AG04450 (cell line): ENCODE results near the gene CEL. TPM values are rescaled to one million over a fixed set of nuclear protein-coding genes. Genes with fewer than 3 reads are reported as not detected.
"Not testable (repeated sequence)": the region's sequence is repeated elsewhere in the genome, so short reads cannot be mapped to it uniquely, and the experiment has no call there.

ENCODE experiments used
- CTCF ChIA-PET: fragments of 300-600, 350-600 bp; formaldehyde crosslinking; extraction: SDS; loops from one replicate; lab custom pipeline; 2022; ENCODE audit warnings: antibody characterized with exemption, inconsistent platforms; lab: Charles Lee
- POLR2A ChIA-PET: fragments of 350-600 bp; formaldehyde crosslinking; extraction: SDS; loops from one replicate; lab custom pipeline; 2021; ENCODE audit warnings: antibody characterized with exemption, inconsistent platforms; lab: Yijun Ruan, JAX
- DNase-seq: peaks from one replicate; pipeline ENCODE4 v3.0.0-alpha.2; 2011; ENCODE audit warnings: low read depth, low spot score
- H3K27ac ChIP-seq: one replicate; pipeline ENCODE4 v1.5.1; 2012; ENCODE audit warnings: low read depth, low read length, control low read depth
- H3K27me3 ChIP-seq: one replicate; pipeline ENCODE4 v1.6.0; 2012; ENCODE audit warnings: low read length; ENCODE audit not compliant: control insufficient read depth, insufficient read depth
- H3K4me3 ChIP-seq: 2 replicates; pipeline ENCODE4 v1.5.1; 2011; ENCODE audit warnings: mild to moderate bottlenecking, low read depth, low read length, control low read depth
- H3K9me3 ChIP-seq: 2 replicates; pipeline ENCODE4 v1.5.1; 2012; ENCODE audit warnings: low read length; ENCODE audit not compliant: control insufficient read depth, insufficient read depth
- polyA minus RNA-seq: library from RNA; depleted of rRNA, polyadenylated mRNA; stranded (reverse); fragments of >200 nt; gene quantifications from 2 replicates; pipeline ENCODE4 v1.2.3, GENCODE V29; 2011; rRNA and poly(A)+ RNA removed
- polyA plus RNA-seq: library from polyadenylated mRNA; depleted of rRNA; stranded (reverse); fragments of >200 nt; gene quantifications from 2 replicates; pipeline ENCODE4 v1.2.3, GENCODE V29; 2011; rRNA removed
- TF ChIP-seq, protein P1 (sequence below): IDR thresholded peaks from 2 replicates; pipeline ENCODE4 v1.5.1; 2011; ENCODE audit warnings: low read depth, low read length, control low read depth, inconsistent platforms

CEL gene
- polyA plus RNA-seq = 0.24 and 0.41 TPM in 2 replicates
- polyA minus RNA-seq = 0.22 and 0.32 TPM in 2 replicates

DNA sequence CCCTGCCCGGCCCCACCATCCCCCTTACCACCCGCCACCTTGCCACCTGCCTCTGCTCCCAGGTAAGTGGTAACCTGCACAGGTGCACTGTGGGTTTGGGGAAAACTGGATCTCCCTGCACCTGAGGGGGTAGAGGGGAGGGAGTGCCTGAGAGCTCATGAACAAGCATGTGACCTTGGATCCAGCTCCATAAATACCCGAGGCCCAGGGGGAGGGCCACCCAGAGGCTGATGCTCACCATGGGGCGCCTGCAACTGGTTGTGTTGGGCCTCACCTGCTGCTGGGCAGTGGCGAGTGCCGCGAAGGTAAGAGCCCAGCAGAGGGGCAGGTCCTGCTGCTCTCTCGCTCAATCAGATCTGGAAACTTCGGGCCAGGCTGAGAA, at the start of gene CEL:
Gene CEL, plus strand, starts transcription at position 218 of the 382 bp plus-strand sequence. Its CDS starts 22 bp downstream, at position 240.
- H3K27ac ChIP-seq, H3K27me3 ChIP-seq, H3K9me3 ChIP-seq, H3K4me3 ChIP-seq, CTCF ChIA-PET, DNase-seq: not testable (repeated sequence)
- POLR2A ChIA-PET = interaction anchor here (0.8 kb wide), 1 partner anchor 343 kb away, joined by 3 read pairs; no protein-coding TSS in a partner anchor

DNA sequence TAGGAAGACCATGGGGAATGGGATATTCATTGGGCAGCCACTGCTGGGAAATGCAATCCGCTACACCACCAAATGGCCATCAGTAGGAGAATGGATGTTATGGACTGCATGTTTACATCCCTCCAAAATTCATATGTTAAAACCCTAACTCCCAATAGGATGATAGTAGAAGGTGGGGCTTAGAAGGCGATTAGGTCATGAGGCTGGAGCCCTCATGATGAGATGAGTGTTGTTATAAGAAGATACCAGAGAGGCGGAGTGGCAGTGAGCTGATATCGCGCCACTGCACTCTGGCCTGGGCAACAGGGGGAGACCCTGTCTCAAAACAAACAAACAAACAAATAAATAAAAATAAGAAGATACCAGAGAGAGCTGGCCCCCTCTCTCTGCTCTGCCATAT, 47.1 kb upstream of the CEL start:
- Histone ChIP-seq H3K27ac (no peak overlapping the region), H3K27me3 (peaks cover 5% of the 10 kb centered on the region), H3K4me3 (no peak overlapping the region), H3K9me3 (peaks cover 3% of the 10 kb centered on the region; the same call in 1 of the 2 replicates)
- POLR2A ChIA-PET = no interaction called here
- TF ChIP-seq, protein P1, sequence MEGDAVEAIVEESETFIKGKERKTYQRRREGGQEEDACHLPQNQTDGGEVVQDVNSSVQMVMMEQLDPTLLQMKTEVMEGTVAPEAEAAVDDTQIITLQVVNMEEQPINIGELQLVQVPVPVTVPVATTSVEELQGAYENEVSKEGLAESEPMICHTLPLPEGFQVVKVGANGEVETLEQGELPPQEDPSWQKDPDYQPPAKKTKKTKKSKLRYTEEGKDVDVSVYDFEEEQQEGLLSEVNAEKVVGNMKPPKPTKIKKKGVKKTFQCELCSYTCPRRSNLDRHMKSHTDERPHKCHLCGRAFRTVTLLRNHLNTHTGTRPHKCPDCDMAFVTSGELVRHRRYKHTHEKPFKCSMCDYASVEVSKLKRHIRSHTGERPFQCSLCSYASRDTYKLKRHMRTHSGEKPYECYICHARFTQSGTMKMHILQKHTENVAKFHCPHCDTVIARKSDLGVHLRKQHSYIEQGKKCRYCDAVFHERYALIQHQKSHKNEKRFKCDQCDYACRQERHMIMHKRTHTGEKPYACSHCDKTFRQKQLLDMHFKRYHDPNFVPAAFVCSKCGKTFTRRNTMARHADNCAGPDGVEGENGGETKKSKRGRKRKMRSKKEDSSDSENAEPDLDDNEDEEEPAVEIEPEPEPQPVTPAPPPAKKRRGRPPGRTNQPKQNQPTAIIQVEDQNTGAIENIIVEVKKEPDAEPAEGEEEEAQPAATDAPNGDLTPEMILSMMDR = no peak
- DNase-seq = no peak
- CTCF ChIA-PET = interaction anchor here (1.0 to 5.0 kb wide), 2 partner anchors 9 to 36 kb away, joined by 3 to 37 read pairs; partner anchors contain the start of gene GFI1B

DNA sequence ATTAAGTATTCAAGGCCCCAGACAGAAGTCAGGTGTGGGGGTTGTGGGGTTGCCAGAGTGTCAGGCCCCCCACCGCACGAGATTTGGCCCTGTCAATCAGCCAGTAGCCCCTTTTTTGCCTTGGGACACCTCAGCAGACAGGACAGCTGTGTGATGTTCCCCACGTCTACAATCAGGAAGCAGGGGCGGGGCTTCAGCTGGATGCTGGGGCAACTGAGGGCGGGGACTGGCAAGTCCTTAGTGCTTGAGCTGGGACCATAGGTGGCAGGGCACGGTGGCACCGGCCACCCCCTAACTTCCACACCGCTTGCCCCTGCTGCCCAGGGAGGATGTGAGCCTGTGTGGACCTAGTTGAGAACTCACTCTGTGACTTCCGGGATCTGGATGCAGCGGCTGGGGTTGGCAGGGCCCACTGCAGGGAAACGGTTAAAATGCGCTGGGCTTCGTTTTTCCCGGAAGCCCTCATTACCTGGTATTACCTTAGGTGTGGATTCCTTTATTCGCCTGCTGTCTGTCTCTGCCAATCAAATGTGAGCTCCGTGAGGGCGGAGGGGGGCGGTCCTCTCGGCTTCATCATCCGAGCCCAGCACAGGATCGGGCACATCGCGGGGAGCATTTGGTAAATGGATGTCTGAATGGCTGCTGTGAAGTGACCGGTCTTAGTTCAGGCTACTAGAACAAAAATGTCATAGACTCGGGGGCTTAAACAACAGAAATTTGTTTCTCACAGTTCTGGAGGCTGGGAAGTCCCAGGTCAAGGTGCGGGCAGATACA, 38.5 kb upstream of the CEL start:
- POLR2A ChIA-PET = no interaction called here

DNA sequence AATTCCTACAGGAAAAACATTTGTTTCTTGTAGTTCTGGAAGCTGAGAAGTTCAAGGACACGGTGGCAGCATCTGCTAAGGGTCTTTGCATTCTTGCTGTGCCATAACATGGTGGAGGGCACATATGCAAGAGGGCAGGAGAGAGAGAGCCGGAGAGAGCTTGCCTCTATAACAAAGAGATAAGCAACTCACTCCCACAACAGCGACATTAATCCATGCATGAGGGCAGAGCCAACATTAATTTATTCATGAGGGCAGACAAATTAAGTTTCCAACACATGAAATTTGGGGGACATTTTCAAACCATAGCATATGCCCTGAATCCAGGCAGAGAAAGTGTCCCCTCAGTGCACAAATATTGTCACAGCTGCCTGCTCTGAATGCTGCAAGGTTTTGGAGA, 35.4 kb upstream of the CEL start:
- Histone ChIP-seq H3K9me3 (no peaks in the 10 kb centered on the region; the same call in 1 of the 2 replicates), H3K4me3 (no peak overlapping the region), H3K27ac (no peak overlapping the region), H3K27me3 (no peaks in the 10 kb centered on the region)
- no peak for DNase-seq
- ChIA-PET POLR2A (no interaction called here), CTCF (interaction anchor here (1.3 kb wide), 1 partner anchor 118 kb away, joined by 7 read pairs; no protein-coding TSS in a partner anchor)
- TF ChIP-seq, protein P1 = no peak

More for the DNA sequence above, 38.5 kb upstream of the CEL start:
- Histone ChIP-seq H3K27ac (no peak overlapping the region), H3K4me3 (no peak overlapping the region), H3K27me3 (no peaks in the 10 kb centered on the region), H3K9me3 (no peaks in the 10 kb centered on the region; the same call in 1 of the 2 replicates)
- TF ChIP-seq, protein P1 = no peak
- no peak for DNase-seq
- CTCF ChIA-PET = interaction anchor here (0.6 to 4.1 kb wide), 14 partner anchors 9 to 121 kb away, joined by 3 to 57 read pairs (median 6); partner anchors contain the start of gene GTF3C5

DNA sequence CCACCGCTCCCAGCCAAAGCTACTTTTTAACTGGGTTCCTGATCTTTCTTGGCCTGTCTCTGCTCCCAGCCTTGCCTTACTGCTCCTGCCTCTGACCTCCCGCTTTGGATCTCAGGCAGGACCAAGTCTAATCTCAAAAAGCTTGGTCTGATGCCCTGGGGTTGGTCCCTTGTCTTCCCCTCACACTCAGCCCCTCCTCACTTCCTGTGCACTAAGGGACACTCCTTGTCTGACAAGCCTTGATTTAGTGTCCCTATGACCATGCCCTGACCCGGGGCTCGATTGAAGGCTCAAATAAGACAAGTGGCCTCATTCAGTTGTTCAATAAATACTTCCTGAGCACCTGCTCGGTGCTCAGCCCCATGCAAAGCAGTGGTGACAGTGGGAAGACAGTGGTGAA, 34.6 kb upstream of the CEL start:
- TF ChIP-seq, protein P1 = no peak
- no peak overlapping the region for H3K4me3 ChIP-seq
- CTCF ChIA-PET = interaction anchor here (0.5 to 1.3 kb wide), 2 partner anchors 8 to 117 kb away, joined by 5 to 7 read pairs; no protein-coding TSS in a partner anchor

More for the DNA sequence above, 34.6 kb upstream of the CEL start:
- POLR2A ChIA-PET = no interaction called here
- Histone ChIP-seq H3K27me3 (no peaks in the 10 kb centered on the region), H3K9me3 (no peaks in the 10 kb centered on the region; the same call in 1 of the 2 replicates), H3K27ac (no peak overlapping the region)
- DNase-seq = no peak
